GM18507 (cell line): ENCODE data around the gene ADAMTS17.

Experiments
- DNase-seq: peaks from one replicate; pipeline ENCODE4 v3.0.0; 2011; ENCODE audit warnings: low read depth; ENCODE audit not compliant: insufficient read length; ENCODE audit errors: extremely low spot score
- FAIRE-seq: peaks from 2 replicates; lab custom pipeline; 2011; peaks lifted over from hg19 to GRCh38; lab: Jason Lieb, UNC

The ADAMTS17 gene

GRCh38 chr15:100341750-100342560, at the start of gene ADAMTS17:
ADAMTS17 (minus strand) TSS chr15:100341975; CDS start chr15:100341899, 76 bp downstream.
- DNase-seq: peak; percentile 48
- peak; percentile 92 for FAIRE-seq

- FAIRE-seq: no peak
Measured at GRCh38 chr15:100385300-100386050, 43.7 kb upstream of the ADAMTS17 start.

GRCh38 chr15:100384108-100384410, 42.3 kb upstream of the ADAMTS17 start:
- FAIRE-seq (no peak), DNase-seq (no peak)

More at GRCh38 chr15:100385300-100386050, 43.7 kb upstream of the ADAMTS17 start:
- DNase-seq: no peak

GRCh38 chr15:100383302-100384107, 41.7 kb upstream of the ADAMTS17 start:
- DNase-seq (no peak), FAIRE-seq (no peak)

- no peak for DNase-seq
- FAIRE-seq: no peak
Measured at GRCh38 chr15:100373942-100374341, 32.2 kb upstream of the ADAMTS17 start.

GRCh38 chr15:100373120-100373896, 31.5 kb upstream of the ADAMTS17 start:
- no peak for FAIRE-seq
- no peak for DNase-seq

GRCh38 chr15:100372739-100373119, 31.0 kb upstream of the ADAMTS17 start:
- FAIRE-seq (no peak), DNase-seq (no peak)

GRCh38 chr15:100355342-100355741, 13.6 kb upstream of the ADAMTS17 start:
- no peak for DNase-seq
- FAIRE-seq: no peak

- DNase-seq (no peak), FAIRE-seq (no peak)
Measured at GRCh38 chr15:100353449-100353848, 11.7 kb upstream of the ADAMTS17 start.

GRCh38 chr15:100350434-100351226, 8.9 kb upstream of the ADAMTS17 start:
- DNase-seq: no peak
- no peak for FAIRE-seq

GRCh38 chr15:100349696-100350433, 8.1 kb upstream of the ADAMTS17 start:
- peak; percentile 76 for FAIRE-seq
- DNase-seq: peak; percentile 71

GRCh38 chr15:100349321-100349695, 7.5 kb upstream of the ADAMTS17 start:
- DNase-seq (no peak), FAIRE-seq (no peak)

GRCh38 chr15:100348578-100348977, 6.8 kb upstream of the ADAMTS17 start:
- no peak for DNase-seq
- FAIRE-seq: no peak

GRCh38 chr15:100346866-100347512, 5.2 kb upstream of the ADAMTS17 start:
- FAIRE-seq: no peak
- no peak for DNase-seq

- no peak for DNase-seq
- FAIRE-seq: no peak
Measured at GRCh38 chr15:100345438-100345837, 3.7 kb upstream of the ADAMTS17 start.

GRCh38 chr15:100343251-100343650, 1.5 kb upstream of the ADAMTS17 start:
- FAIRE-seq (no peak), DNase-seq (no peak)

GRCh38 chr15:100341239-100341749, 481 bp downstream of the ADAMTS17 start:
- DNase-seq: no peak
- FAIRE-seq: no peak
